ENCODE measurements around the gene CARD6. TPM values are rescaled to one million over a fixed set of nuclear protein-coding genes. Genes with fewer than 3 reads are reported as not detected.
A peak's percentile ranks its signal among the peaks of the same experiment; 100 is the strongest.
"Not testable (repeated sequence)": the region's sequence is repeated elsewhere in the genome, so short reads cannot be mapped to it uniquely, and the experiment has no call there.

CARD6 gene
- total and polyA plus RNA-seq, 7 experiments from 2014 or later = 1.2 to 5.3 (median 2.9) TPM

DNA sequence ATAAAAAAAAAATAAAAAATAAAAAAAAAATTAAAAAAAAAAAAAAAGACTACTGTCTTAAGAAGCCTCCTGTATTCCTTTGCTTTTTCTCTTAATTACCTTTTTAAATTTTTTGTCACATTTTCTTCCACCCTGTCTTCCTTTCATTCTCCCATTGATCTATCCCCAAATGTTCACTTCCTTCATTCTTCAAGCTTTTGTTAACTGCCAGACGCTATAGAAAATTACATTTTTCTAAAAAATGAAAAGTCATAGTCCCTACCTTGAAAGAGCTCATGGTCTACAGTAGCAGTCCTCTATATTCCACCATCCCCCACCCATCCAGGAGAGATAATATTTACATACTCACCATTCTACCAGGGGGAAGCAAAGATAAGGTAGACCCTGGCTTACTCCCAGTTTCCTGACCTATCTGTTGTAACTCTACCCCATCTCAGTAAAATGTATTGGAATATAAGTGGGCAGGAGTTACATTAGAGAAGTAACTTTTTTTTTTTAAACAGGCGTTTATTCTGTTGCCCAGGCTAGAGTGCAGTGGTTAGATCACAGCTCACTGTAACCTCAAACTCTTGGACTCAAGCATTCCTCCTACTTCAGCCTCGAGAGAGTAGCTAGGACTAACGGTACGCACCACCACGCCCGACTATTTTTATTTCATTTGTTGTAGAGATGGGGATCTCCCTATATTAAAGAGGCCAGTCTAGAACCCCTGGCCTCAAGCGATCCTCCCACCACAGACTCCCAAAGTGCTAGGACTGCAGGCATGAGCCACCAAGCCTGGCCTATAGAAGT lies 39.2 kb upstream of the CARD6 start:
- Mint-ChIP-seq H3K27me3 (peaks cover 0 to 19% (median 0%) of the 10 kb centered on the region in 5 donors), H3K27ac (no peak overlapping the region), H3K4me1 (peaks cover 1 to 18% (median 12%) of the 10 kb centered on the region in 7 donors), H3K4me3 (peak overlapping the region in 1 of 10 donors; percentile 6), H3K9me3 (no peaks in the 10 kb centered on the region), H3K36me3 (no peaks in the 10 kb centered on the region)
- ATAC-seq (no peak), DNase-seq (no peak)
- no peak overlapping the region for H3K4me3 ChIP-seq (ENCODE audit: low read length)
- intact Hi-C loops (cut with micrococcal nuclease) = no loop called here
- POLR2A ChIA-PET = interaction anchor here (0.6 to 1.1 kb wide), 4 partner anchors 9 to 50 kb away, joined by 3 to 4 read pairs (median 4); partner anchors contain the start of gene RPL37
- no peaks in the 10 kb centered on the region for H3K36me3 ChIP-seq (ENCODE audit: control insufficient read depth in 2 of 3, insufficient read depth in 3 of 3, low read length in 3 of 3)
- CTCF ChIA-PET = no interaction called here
- no peaks in the 10 kb centered on the region for H3K9me3 ChIP-seq (ENCODE audit: control insufficient read depth in 2 of 3, low read length in 3 of 3)
- peaks cover 1 to 12% of the 10 kb centered on the region in 2 donors for H3K4me1 ChIP-seq (ENCODE audit: control insufficient read depth in 2 of 2, insufficient read depth in 2 of 2, low read length in 2 of 2)
- H3K27ac ChIP-seq (ENCODE audit: low read depth, low read length) = no peak overlapping the region
- H3K27me3 ChIP-seq (ENCODE audit: control insufficient read depth in 2 of 2, insufficient read depth in 2 of 2, low read length in 2 of 2) = no peaks in the 10 kb centered on the region

DNA sequence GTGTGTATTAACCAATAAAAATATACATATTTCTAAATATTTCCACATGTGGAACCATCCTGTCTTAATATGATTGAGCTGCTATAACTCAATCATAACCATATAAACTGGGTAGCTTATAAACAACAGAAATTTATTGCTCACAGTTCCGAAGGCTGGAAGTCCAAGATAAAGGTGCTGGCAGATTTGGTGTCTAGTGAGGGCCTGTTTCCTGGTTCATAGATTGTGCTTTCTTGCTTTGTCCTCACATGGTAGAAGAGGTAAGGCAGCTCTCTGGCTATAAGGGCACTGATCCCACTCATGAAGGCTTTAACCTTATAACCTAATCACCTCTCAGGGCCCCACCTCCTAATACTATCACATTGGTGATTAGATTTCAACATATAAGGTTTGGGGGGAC lies 29.0 kb upstream of the CARD6 start:
- intact Hi-C loops (cut with micrococcal nuclease) = no loop called here
- Histone ChIP-seq H3K36me3 (ENCODE audit: control insufficient read depth in 2 of 3, insufficient read depth in 3 of 3, low read length in 3 of 3) (no peaks in the 10 kb centered on the region), H3K9me3 (ENCODE audit: control insufficient read depth in 2 of 3, low read length in 3 of 3) (no peaks in the 10 kb centered on the region), H3K4me1 (ENCODE audit: control insufficient read depth in 2 of 2, insufficient read depth in 2 of 2, low read length in 2 of 2) (no peaks in the 10 kb centered on the region), H3K27ac (ENCODE audit: low read depth, low read length) (no peak overlapping the region), H3K4me3 (ENCODE audit: low read length) (no peak overlapping the region), H3K27me3 (ENCODE audit: control insufficient read depth in 2 of 2, insufficient read depth in 2 of 2, low read length in 2 of 2) (no peaks in the 10 kb centered on the region)
- no peaks in the 10 kb centered on the region for H3K9me3 Mint-ChIP-seq
- no peak for ATAC-seq
- H3K27ac Mint-ChIP-seq = no peak overlapping the region
- no peak overlapping the region for H3K4me3 Mint-ChIP-seq
- H3K27me3 Mint-ChIP-seq = no peaks in the 10 kb centered on the region
- CTCF ChIA-PET = no interaction called here
- DNase-seq = no peak
- peaks cover 0 to 14% (median 0%) of the 10 kb centered on the region in 7 donors for H3K4me1 Mint-ChIP-seq
- peaks cover 0 to 2% (median 0%) of the 10 kb centered on the region in 5 donors for H3K36me3 Mint-ChIP-seq
- POLR2A ChIA-PET = no interaction called here

DNA sequence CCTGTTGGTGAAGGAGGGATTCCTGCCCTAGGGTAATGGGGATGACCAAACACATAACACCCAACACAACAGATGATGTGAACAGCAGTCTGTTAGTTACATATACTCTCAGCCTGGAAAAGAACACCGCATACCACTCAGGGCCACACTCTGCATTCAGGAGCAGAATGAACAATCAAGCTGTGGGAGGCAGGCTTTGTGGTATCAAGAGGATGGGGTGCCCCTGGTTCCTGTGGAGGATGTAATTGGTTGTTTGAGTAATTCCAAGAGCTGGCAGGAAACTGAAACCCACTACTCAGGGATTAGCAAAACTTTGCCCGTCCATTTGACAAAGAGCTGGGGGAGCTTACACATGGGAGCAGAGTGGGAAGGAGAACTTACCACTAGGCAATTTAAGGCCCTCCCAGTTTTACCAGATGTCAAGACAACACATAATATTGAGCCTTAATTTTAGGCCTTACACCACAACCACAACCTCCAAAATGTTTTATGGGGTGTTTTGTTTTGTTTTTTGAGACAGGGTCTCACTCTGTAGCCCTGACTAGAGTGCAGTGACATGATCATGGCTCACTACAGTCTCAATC lies 27.4 kb upstream of the CARD6 start:
- Mint-ChIP-seq H3K27ac (peak overlapping the region in 1 of 9 donors; percentile 42), H3K9me3 (no peaks in the 10 kb centered on the region), H3K27me3 (no peaks in the 10 kb centered on the region), H3K4me3 (no peak overlapping the region), H3K36me3 (peaks cover 0 to 3% (median 0%) of the 10 kb centered on the region in 5 donors), H3K4me1 (peaks cover 0 to 6% (median 0%) of the 10 kb centered on the region in 7 donors)
- peak in 1 of 9 donors; percentile 34 for DNase-seq
- no peaks in the 10 kb centered on the region for H3K36me3 ChIP-seq (ENCODE audit: control insufficient read depth in 2 of 3, insufficient read depth in 3 of 3, low read length in 3 of 3)
- ChIA-PET CTCF (no interaction called here), POLR2A (no interaction called here)
- intact Hi-C loops (cut with micrococcal nuclease) = no loop called here
- H3K27me3 ChIP-seq (ENCODE audit: control insufficient read depth in 2 of 2, insufficient read depth in 2 of 2, low read length in 2 of 2) = no peaks in the 10 kb centered on the region
- no peaks in the 10 kb centered on the region for H3K4me1 ChIP-seq (ENCODE audit: control insufficient read depth in 2 of 2, insufficient read depth in 2 of 2, low read length in 2 of 2)
- no peak overlapping the region for H3K4me3 ChIP-seq (ENCODE audit: low read length)
- H3K27ac ChIP-seq (ENCODE audit: low read depth, low read length) = no peak overlapping the region
- no peak for ATAC-seq
- H3K9me3 ChIP-seq (ENCODE audit: control insufficient read depth in 2 of 3, low read length in 3 of 3) = no peaks in the 10 kb centered on the region

DNA sequence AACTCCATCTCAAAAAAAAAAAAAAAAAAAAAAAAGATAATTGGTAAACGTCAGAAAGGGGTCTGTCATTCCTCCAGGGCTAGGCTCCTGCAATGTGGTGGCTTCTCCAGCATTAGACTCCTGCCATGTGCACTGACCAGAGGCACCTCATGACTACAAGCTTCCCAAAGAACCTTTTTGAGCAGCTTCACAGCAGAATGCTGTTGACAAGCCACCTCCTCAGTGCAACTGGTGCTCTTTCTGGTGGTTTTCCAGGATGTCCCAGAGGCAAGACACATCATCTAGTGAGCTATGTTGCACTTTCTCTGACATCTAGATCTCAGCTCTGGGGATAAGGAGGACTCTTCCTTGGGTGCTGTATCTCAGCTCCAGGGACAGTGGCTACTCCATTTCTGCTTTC lies 17.7 kb upstream of the CARD6 start:
- ATAC-seq (peak; percentile 17), DNase-seq (no peak)
- peak overlapping the region in 2 of 9 donors; percentile 3 to 33 for H3K27ac Mint-ChIP-seq
- Histone ChIP-seq H3K36me3 (ENCODE audit: control insufficient read depth in 2 of 3, insufficient read depth in 3 of 3, low read length in 3 of 3) (peaks cover 6 to 20% (median 16%) of the 10 kb centered on the region in 3 experiments), H3K4me3 (ENCODE audit: low read length) (no peak overlapping the region), H3K27me3 (ENCODE audit: control insufficient read depth in 2 of 2, insufficient read depth in 2 of 2, low read length in 2 of 2) (no peaks in the 10 kb centered on the region), H3K27ac (ENCODE audit: low read depth, low read length) (no peak overlapping the region), H3K9me3 (ENCODE audit: control insufficient read depth in 2 of 3, low read length in 3 of 3) (no peaks in the 10 kb centered on the region), H3K4me1 (ENCODE audit: control insufficient read depth in 2 of 2, insufficient read depth in 2 of 2, low read length in 2 of 2) (no peaks in the 10 kb centered on the region)
- H3K27me3 Mint-ChIP-seq = no peaks in the 10 kb centered on the region
- ChIA-PET CTCF (interaction anchor here (0.7 kb wide), 1 partner anchor 91 kb away, joined by 4 read pairs; no protein-coding TSS in a partner anchor), POLR2A (no interaction called here)
- H3K4me1 Mint-ChIP-seq = peaks cover 0 to 9% (median 7%) of the 10 kb centered on the region in 7 donors
- peaks cover 0 to 4% (median 0%) of the 10 kb centered on the region in 11 donors for H3K9me3 Mint-ChIP-seq
- intact Hi-C loops (cut with micrococcal nuclease) = no loop called here
- no peak overlapping the region for H3K4me3 Mint-ChIP-seq
- peaks cover 7 to 18% (median 15%) of the 10 kb centered on the region in 5 donors for H3K36me3 Mint-ChIP-seq

DNA sequence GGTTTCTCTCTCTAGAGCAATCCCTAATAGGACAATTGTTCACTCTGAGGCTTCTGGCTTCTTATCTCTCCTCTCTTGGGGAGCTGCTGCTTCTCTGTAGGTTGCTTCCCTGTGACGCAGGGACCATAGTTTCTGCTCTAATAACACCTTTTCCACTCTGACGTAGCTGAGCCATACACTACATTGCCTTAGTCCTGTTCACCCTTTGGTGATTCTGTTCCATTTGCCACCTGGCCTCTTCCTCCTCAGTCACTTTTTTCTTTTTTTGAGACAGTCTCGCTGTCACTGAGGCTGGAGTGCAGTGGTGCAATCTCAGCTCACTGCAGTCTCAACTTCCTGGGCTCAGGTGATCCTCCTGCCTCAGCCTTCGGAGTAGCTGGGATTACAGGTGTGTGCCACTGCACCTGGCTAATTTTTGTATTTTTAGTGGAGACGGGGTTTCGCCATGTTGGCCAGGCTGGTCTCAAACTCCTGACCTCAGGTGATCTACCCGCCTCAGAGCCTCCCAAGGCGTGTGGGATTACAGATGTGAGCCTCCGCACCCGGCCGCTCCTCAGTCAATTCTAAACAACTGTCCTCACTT lies 15.6 kb upstream of the CARD6 start:
- H3K4me3 Mint-ChIP-seq; H3K4me3 ChIP-seq (ENCODE audit: low read length); H3K4me1 ChIP-seq (ENCODE audit: control insufficient read depth in 2 of 2, insufficient read depth in 2 of 2, low read length in 2 of 2); H3K9me3 Mint-ChIP-seq; ATAC-seq; POLR2A ChIA-PET; H3K9me3 ChIP-seq (ENCODE audit: control insufficient read depth in 2 of 3, low read length in 3 of 3); H3K27ac ChIP-seq (ENCODE audit: low read depth, low read length); H3K27me3 ChIP-seq (ENCODE audit: control insufficient read depth in 2 of 2, insufficient read depth in 2 of 2, low read length in 2 of 2); H3K27me3 Mint-ChIP-seq; DNase-seq; intact Hi-C loops (cut with micrococcal nuclease): not testable (repeated sequence)
- Mint-ChIP-seq H3K36me3 (peaks cover 16 to 35% (median 25%) of the 10 kb centered on the region in 5 donors), H3K4me1 (peaks cover 9 to 22% (median 14%) of the 10 kb centered on the region in 7 donors), H3K27ac (peak overlapping the region in 5 of 9 donors; percentile 3 to 92 (median 67))
- CTCF ChIA-PET = interaction anchor here (1.2 kb wide), 1 partner anchor 8 kb away, joined by 3 read pairs; no protein-coding TSS in a partner anchor
- H3K36me3 ChIP-seq (ENCODE audit: control insufficient read depth in 2 of 3, insufficient read depth in 3 of 3, low read length in 3 of 3) = peaks cover 9 to 36% (median 22%) of the 10 kb centered on the region in 3 experiments

DNA sequence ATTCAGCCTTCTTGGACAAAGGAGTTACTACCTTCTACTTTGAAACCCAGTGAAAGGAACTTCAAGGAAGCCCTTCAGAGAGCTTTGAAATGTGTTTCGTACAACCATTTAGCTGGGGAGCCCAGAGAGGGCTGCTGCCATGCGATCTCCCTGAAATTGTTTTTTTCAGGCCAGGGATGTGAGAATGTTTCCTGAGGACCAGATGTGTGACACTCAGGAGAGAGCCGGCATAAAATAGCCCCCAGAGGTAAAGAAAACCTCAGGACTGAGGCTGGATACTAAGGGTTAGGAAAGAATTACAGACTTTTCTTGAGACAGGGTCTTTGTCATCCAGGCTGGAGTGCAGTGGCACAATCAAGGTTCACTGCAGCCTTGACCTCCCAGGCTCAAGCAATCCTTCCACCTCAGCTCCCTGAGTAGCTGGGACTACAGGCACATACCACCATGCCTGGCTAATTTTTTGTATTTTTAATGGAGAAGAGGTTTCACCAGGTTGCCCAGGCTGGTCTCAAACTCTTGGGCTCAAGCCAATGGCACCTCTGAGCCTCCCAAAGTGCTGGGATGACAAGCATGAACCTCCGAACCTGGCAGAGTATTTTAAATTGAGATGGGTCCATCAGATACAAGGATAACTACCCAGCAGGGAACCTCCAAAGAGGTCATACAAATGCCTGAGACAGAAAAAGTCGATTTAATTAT lies 14.5 kb upstream of the CARD6 start:
- Histone ChIP-seq H3K4me1 (ENCODE audit: control insufficient read depth in 2 of 2, insufficient read depth in 2 of 2, low read length in 2 of 2) (no peaks in the 10 kb centered on the region), H3K27ac (ENCODE audit: low read depth, low read length) (no peak overlapping the region), H3K4me3 (ENCODE audit: low read length) (no peak overlapping the region), H3K36me3 (ENCODE audit: control insufficient read depth in 2 of 3, insufficient read depth in 3 of 3, low read length in 3 of 3) (peaks cover 20 to 47% (median 31%) of the 10 kb centered on the region in 3 experiments), H3K9me3 (ENCODE audit: control insufficient read depth in 2 of 3, low read length in 3 of 3) (no peaks in the 10 kb centered on the region), H3K27me3 (ENCODE audit: control insufficient read depth in 2 of 2, insufficient read depth in 2 of 2, low read length in 2 of 2) (no peaks in the 10 kb centered on the region)
- Mint-ChIP-seq H3K9me3 (peaks cover 0 to 4% (median 0%) of the 10 kb centered on the region in 11 donors), H3K27me3 (no peaks in the 10 kb centered on the region), H3K4me1 (peaks cover 9 to 27% (median 19%) of the 10 kb centered on the region in 7 donors), H3K36me3 (peaks cover 16 to 36% (median 31%) of the 10 kb centered on the region in 5 donors), H3K27ac (peak overlapping the region in 1 of 9 donors; percentile 47), H3K4me3 (no peak overlapping the region)
- ChIA-PET POLR2A (interaction anchor here (0.7 kb wide), 1 partner anchor 12 kb away, joined by 4 read pairs; no protein-coding TSS in a partner anchor), CTCF (no interaction called here)
- intact Hi-C loops (cut with micrococcal nuclease) = no loop called here
- ATAC-seq = no peak
- no peak for DNase-seq
